HepG2 (cell line): ENCODE results near the gene NHERF2. TPM values are rescaled to one million over a fixed set of nuclear protein-coding genes. Genes with fewer than 3 reads are reported as not detected.

Experiments
- FOXC1 ChIP-seq: sonication (generic); formaldehyde crosslinking; IDR thresholded peaks from 2 replicates; pipeline ENCODE4 v1.8.0; 2022; ENCODE audit warnings: mild to moderate bottlenecking, missing genetic modification reagents, borderline replicate concordance
- HDAC2 ChIP-seq: sonication (generic); formaldehyde crosslinking; IDR thresholded peaks from 2 replicates; pipeline ENCODE4 v1.4.0; 2020; ENCODE audit warnings: missing genetic modification reagents
- HMG20B ChIP-seq: conservative IDR thresholded peaks from 2 replicates; pipeline ENCODE4 v1.6.1; 2016; ENCODE audit warnings: missing genetic modification reagents, missing compliant biosample characterization
- KAT8 ChIP-seq: IDR thresholded peaks from 2 replicates; pipeline ENCODE4 v1.6.1; 2016; ENCODE audit warnings: missing genetic modification reagents, missing compliant biosample characterization
- NFIB ChIP-seq: sonication (generic); formaldehyde crosslinking; IDR thresholded peaks from 2 replicates; pipeline ENCODE4 v1.9.0; 2021; ENCODE audit warnings: missing genetic modification reagents, mild to moderate bottlenecking, borderline replicate concordance
- NR2F6 ChIP-seq, 2 experiments: IDR thresholded peaks; 2 replicates each; pipeline ENCODE4 v1.6.1; 2016; ENCODE audit warnings: antibody characterized with exemption in 1 of 2, mild to moderate bottlenecking in 1 of 2
- NRL ChIP-seq: sonication (generic); formaldehyde crosslinking; IDR thresholded peaks from 2 replicates; pipeline ENCODE4 v1.5.0; 2020; ENCODE audit warnings: missing genetic modification reagents, mild to moderate bottlenecking, moderate library complexity, borderline replicate concordance
- SKI ChIP-seq: fragments of 450-650 bp; IDR thresholded peaks from one replicate; pipeline ENCODE4 v1.6.1; 2018; ENCODE audit warnings: mild to moderate bottlenecking; ENCODE audit not compliant: partially characterized antibody
- SPEN ChIP-seq: sonication (generic); formaldehyde crosslinking; IDR thresholded peaks from 2 replicates; pipeline ENCODE4 v1.5.1; 2020; ENCODE audit warnings: low read depth, mild to moderate bottlenecking, missing genetic modification reagents
- THAP11 ChIP-seq: IDR thresholded peaks from 2 replicates; pipeline ENCODE4 v1.6.1; 2016; ENCODE audit warnings: missing biosample characterization, missing genetic modification reagents
- ZFY ChIP-seq: sonication (generic); formaldehyde crosslinking; IDR thresholded peaks from 2 replicates; pipeline ENCODE4 v1.4.0; 2020; ENCODE audit warnings: missing genetic modification reagents
- ZNF572 ChIP-seq: sonication (generic); formaldehyde crosslinking; IDR thresholded peaks from 2 replicates; pipeline ENCODE4 v1.5.1; 2020; ENCODE audit warnings: mild to moderate bottlenecking, missing genetic modification reagents
- ZNF619 ChIP-seq: sonication (generic); formaldehyde crosslinking; IDR thresholded peaks from 2 replicates; pipeline ENCODE4 v1.4.0; 2020; ENCODE audit warnings: mild to moderate bottlenecking, missing genetic modification reagents
- ZNF629 ChIP-seq: sonication (generic); formaldehyde crosslinking; conservative IDR thresholded peaks from 2 replicates; pipeline ENCODE4 v1.5.0; 2020; ENCODE audit warnings: missing genetic modification reagents
- ZNF740 ChIP-seq: sonication (generic); formaldehyde crosslinking; IDR thresholded peaks from 2 replicates; pipeline ENCODE4 v1.4.0; 2020; ENCODE audit warnings: missing genetic modification reagents
- ZNF75D ChIP-seq: sonication (generic); formaldehyde crosslinking; IDR thresholded peaks from 2 replicates; pipeline ENCODE4 v1.8.1; 2023; ENCODE audit warnings: missing genetic modification reagents, mild to moderate bottlenecking, borderline replicate concordance
- polyA plus RNA-seq, 8 experiments: library from polyadenylated mRNA; depleted of rRNA in 3 of 8; stranded (reverse) in 7 of 8; unstranded in 1 of 8; fragments of >200 nt; fragmentation: Illumina TruSeq in 4 of 8; extraction: Trizol in 4 of 8; gene quantifications; 2 replicates each; pipeline versions ENCODE4 v1.2.1 to v1.2.3, GENCODE V29; 2011 to 2016; ENCODE audit warnings: low read depth in 4 of 8, missing spikeins in 1 of 8, mixed read lengths in 1 of 8; ENCODE audit not compliant: insufficient read depth in 1 of 8
- total RNA-seq, 5 experiments: library from RNA; depleted of rRNA; stranded (reverse); fragments of >200 nt; fragmentation: Illumina TruSeq; extraction: Trizol; gene quantifications; 2 replicates each; pipeline ENCODE4 v1.2.3, GENCODE V29; 2016; ENCODE audit warnings: low read depth in 1 of 5
- TF ChIP-seq, protein P1 (sequence below): sonication (generic); formaldehyde crosslinking; conservative IDR thresholded peaks from 2 replicates; pipeline ENCODE4 v1.4.0; 2020; ENCODE audit warnings: missing genetic modification reagents
- TF ChIP-seq, protein P2 (sequence below): sonication (generic); formaldehyde crosslinking; IDR thresholded peaks from 2 replicates; pipeline ENCODE4 v1.4.0; 2020; ENCODE audit warnings: missing genetic modification reagents
- TF ChIP-seq, protein P3 (sequence below): sonication (generic); formaldehyde crosslinking; IDR thresholded peaks from 2 replicates; pipeline ENCODE4 v1.5.0; 2020; ENCODE audit warnings: missing genetic modification reagents
- TF ChIP-seq, protein P4 (sequence below): sonication (generic); formaldehyde crosslinking; IDR thresholded peaks from 2 replicates; pipeline ENCODE4 v1.5.1; 2020; ENCODE audit warnings: mild to moderate bottlenecking, missing genetic modification reagents, moderate library complexity

NHERF2 gene
- total and polyA plus RNA-seq, 2 of the 13 experiments (the other 11 are each of a cell fraction or from before 2014, with no cell fraction given) = 23.7 to 39.3 TPM

DNA sequence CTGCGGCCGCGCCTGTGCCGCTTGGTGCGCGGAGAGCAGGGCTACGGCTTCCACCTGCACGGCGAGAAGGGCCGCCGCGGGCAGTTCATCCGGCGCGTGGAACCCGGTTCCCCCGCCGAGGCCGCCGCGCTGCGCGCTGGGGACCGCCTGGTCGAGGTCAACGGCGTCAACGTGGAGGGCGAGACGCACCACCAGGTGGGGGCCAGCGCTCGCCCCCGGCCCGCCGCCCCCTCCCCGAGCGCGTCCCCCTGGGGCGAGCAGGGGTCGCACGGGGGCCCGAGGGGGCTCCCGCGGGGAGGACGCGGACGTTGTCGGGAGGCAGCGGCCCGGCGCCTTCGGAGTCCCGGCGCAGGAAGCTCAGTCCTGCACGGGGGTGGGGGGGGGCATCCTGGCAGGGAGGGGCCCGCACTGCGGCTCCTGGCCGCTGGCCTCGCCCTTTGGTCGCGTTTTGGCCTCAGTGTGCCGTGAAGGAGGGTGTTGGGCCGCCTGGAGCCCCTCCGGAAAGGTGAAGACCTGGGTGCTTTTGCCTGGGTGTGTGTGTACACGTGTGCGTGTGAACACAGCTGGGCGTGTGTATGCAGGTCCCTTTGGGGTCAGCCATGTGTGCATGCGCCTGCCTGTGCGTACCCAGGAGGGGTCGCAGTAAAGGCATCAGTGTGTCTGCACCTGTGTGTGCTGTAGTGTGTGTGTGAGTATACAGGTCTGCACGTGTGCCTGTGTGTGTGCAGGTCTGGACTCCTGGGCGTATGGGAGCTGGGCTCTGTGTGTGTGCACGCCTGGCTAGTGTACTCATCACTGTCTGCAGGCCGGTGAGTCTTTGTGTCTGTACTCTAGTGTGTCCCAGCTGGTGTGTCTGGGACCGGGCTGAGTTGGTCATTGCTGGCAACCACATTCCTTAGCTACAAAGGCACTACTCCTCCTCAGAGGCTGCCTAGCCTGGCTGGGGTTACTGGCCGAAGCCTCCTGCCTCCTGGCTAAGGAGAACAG is 615 bp downstream of the NHERF2 start (continued):
- peak; percentile 86 for TF ChIP-seq ZNF740 (CRISPR knock-in tag)
- TF ChIP-seq NFIB (CRISPR knock-in tag) = peak; percentile 17; the same call in 1 of the 2 replicates
- TF ChIP-seq ZNF572 (CRISPR knock-in tag) = no peak
- no peak for TF ChIP-seq KAT8 (CRISPR knock-in tag)
- TF ChIP-seq ZFY (CRISPR knock-in tag) = peak; percentile 40
- peak; percentile 51; the same call in 1 of the 2 replicates for TF ChIP-seq HDAC2 (CRISPR knock-in tag)
- TF ChIP-seq ZNF629 = no peak; the same call in 1 of the 2 replicates
- no peak for TF ChIP-seq ZNF619 (CRISPR knock-in tag)
- TF ChIP-seq, protein P1, sequence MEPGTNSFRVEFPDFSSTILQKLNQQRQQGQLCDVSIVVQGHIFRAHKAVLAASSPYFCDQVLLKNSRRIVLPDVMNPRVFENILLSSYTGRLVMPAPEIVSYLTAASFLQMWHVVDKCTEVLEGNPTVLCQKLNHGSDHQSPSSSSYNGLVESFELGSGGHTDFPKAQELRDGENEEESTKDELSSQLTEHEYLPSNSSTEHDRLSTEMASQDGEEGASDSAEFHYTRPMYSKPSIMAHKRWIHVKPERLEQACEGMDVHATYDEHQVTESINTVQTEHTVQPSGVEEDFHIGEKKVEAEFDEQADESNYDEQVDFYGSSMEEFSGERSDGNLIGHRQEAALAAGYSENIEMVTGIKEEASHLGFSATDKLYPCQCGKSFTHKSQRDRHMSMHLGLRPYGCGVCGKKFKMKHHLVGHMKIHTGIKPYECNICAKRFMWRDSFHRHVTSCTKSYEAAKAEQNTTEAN (CRISPR knock-in tag) = peak; percentile 96
- no peak for TF ChIP-seq ZNF75D (CRISPR knock-in tag)
- no peak for TF ChIP-seq SPEN (CRISPR knock-in tag)
- peak; percentile 44 for TF ChIP-seq SKI
- no peak for TF ChIP-seq HMG20B (CRISPR knock-in tag)
- no peak for TF ChIP-seq NR2F6 (IDR thresholded peaks at IDR 0.05)
- TF ChIP-seq NR2F6 (CRISPR knock-in tag; IDR thresholded peaks at IDR 0.05) = peak; percentile 43; the same call in 1 of the 2 replicates
- TF ChIP-seq, protein P2, sequence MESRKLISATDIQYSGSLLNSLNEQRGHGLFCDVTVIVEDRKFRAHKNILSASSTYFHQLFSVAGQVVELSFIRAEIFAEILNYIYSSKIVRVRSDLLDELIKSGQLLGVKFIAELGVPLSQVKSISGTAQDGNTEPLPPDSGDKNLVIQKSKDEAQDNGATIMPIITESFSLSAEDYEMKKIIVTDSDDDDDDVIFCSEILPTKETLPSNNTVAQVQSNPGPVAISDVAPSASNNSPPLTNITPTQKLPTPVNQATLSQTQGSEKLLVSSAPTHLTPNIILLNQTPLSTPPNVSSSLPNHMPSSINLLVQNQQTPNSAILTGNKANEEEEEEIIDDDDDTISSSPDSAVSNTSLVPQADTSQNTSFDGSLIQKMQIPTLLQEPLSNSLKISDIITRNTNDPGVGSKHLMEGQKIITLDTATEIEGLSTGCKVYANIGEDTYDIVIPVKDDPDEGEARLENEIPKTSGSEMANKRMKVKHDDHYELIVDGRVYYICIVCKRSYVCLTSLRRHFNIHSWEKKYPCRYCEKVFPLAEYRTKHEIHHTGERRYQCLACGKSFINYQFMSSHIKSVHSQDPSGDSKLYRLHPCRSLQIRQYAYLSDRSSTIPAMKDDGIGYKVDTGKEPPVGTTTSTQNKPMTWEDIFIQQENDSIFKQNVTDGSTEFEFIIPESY (CRISPR knock-in tag) = peak; percentile 89; the same call in 1 of the 2 replicates
- TF ChIP-seq, protein P3, sequence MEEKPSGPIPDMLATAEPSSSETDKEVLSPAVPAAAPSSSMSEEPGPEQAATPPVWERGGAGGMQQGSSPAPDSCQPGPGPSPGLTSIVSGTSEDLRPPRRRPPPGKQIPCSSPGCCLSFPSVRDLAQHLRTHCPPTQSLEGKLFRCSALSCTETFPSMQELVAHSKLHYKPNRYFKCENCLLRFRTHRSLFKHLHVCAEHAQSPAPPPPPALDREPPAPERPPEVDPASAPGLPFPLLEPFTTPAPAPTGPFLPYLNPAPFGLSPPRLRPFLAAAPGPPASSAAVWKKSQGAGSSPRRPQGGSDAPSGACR (CRISPR knock-in tag) = no peak
- peak; percentile 51 for TF ChIP-seq NRL (CRISPR knock-in tag)
- TF ChIP-seq, protein P4, sequence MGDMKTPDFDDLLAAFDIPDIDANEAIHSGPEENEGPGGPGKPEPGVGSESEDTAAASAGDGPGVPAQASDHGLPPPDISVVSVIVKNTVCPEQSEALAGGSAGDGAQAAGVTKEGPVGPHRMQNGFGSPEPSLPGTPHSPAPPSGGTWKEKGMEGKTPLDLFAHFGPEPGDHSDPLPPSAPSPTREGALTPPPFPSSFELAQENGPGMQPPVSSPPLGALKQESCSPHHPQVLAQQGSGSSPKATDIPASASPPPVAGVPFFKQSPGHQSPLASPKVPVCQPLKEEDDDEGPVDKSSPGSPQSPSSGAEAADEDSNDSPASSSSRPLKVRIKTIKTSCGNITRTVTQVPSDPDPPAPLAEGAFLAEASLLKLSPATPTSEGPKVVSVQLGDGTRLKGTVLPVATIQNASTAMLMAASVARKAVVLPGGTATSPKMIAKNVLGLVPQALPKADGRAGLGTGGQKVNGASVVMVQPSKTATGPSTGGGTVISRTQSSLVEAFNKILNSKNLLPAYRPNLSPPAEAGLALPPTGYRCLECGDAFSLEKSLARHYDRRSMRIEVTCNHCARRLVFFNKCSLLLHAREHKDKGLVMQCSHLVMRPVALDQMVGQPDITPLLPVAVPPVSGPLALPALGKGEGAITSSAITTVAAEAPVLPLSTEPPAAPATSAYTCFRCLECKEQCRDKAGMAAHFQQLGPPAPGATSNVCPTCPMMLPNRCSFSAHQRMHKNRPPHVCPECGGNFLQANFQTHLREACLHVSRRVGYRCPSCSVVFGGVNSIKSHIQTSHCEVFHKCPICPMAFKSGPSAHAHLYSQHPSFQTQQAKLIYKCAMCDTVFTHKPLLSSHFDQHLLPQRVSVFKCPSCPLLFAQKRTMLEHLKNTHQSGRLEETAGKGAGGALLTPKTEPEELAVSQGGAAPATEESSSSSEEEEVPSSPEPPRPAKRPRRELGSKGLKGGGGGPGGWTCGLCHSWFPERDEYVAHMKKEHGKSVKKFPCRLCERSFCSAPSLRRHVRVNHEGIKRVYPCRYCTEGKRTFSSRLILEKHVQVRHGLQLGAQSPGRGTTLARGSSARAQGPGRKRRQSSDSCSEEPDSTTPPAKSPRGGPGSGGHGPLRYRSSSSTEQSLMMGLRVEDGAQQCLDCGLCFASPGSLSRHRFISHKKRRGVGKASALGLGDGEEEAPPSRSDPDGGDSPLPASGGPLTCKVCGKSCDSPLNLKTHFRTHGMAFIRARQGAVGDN (CRISPR knock-in tag) = peak; percentile 74
- peak; percentile 59; the same call in 1 of the 2 replicates for TF ChIP-seq THAP11
- TF ChIP-seq FOXC1 (CRISPR knock-in tag) = 0 out of 2 replicates have a peak, but pooled peaks have one; percentile 29
